Measurements from ENCODE around the gene PRKAG2. TPM values are rescaled to one million over a fixed set of nuclear protein-coding genes. Genes with fewer than 3 reads are reported as not detected.

The PRKAG2 gene
- polyA plus RNA-seq, 1 of the 3 experiments (the other 2 are of a cell fraction) = 51.6 TPM

DNA sequence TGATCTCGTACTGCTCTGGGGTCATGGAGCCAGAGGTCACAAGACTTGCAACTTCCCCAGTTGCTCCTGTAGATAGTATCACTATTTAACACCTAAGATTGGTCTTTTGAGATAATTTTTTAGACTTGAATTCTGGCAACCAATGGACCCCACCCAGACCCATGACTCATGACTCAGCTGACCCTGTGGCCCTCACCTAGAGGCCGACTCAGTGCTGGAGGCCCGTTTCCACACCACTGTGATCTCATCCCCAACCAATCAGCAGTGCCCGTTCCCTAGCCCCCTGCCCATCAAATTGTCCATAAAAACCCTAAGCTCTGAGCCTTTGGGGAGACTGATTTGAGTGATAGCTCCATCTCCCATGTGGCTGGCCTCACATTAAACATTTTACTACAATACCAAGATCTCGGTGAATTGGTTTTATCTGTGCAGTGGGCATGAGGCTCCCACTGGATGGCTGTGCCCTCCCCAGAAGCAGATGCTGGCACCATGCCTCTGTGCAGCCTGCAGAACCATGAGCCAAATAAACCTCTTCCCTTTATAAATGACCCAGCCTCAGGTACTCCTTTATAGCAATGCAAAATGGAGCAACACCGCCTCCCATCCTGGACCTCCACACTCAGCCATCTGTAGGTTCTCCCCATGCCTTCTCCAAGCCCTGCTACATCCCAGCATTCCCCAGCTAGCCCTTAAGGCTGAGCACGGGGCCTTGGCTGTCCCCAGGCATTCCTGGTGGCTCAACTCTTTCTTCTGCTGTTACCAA is 98.8 kb downstream of the PRKAG2 start:
- POLR2A ChIA-PET = no interaction called here
- Histone ChIP-seq H3K9ac (no peak overlapping the region), H3K79me2 (ENCODE audit: insufficient read depth) (no peaks in the 10 kb centered on the region), H3K4me3 (ENCODE audit: low read depth in 2 of 2, low read length in 1 of 2) (no peak overlapping the region), H3K27me3 (ENCODE audit: insufficient read depth) (peaks cover 37% of the 10 kb centered on the region; the same call in 1 of the 2 replicates), H3K9me2 (no peaks in the 10 kb centered on the region), H3F3A (replicated peaks; ENCODE audit: insufficient read depth) (no peaks in the 10 kb centered on the region), H3K4me1 (ENCODE audit: control insufficient read depth in 1 of 2, insufficient read depth in 2 of 2, low read depth in 1 of 2, low read length in 1 of 2) (peaks cover 0 to 7% of the 10 kb centered on the region in 2 experiments; a peak in 1 of 4 replicates), H3K4me2 (no peak overlapping the region), H2AFZ (ENCODE audit: low read depth) (no peak overlapping the region), H3K36me3 (replicated peaks in 1 of 2; ENCODE audit: control insufficient read depth in 1 of 2, insufficient read depth in 2 of 2, low read length in 1 of 2) (no peaks in the 10 kb centered on the region), H3K9me3 (0 out of 2 replicates have a peak, but pooled peaks cover 5% of the 10 kb centered on the region), H3K27ac (ENCODE audit: low read depth in 2 of 2, low read length in 1 of 2) (no peak overlapping the region), H4K20me1 (ENCODE audit: insufficient read depth) (no peaks in the 10 kb centered on the region)
- TF ChIP-seq MEF2A (IDR thresholded peaks at IDR 0.05; ENCODE audit: borderline replicate concordance, low read depth) = no peak
- TF ChIP-seq SIN3A (IDR thresholded peaks at IDR 0.05; ENCODE audit: borderline replicate concordance, low read depth, low read length) = no peak
- TF ChIP-seq POLR2AphosphoS5 (IDR thresholded peaks at IDR 0.05; ENCODE audit: low read depth, low read length) = no peak
- TF ChIP-seq ELF1 (IDR thresholded peaks at IDR 0.05) = no peak
- TF ChIP-seq EZH2phosphoT487 (IDR thresholded peaks at IDR 0.05; ENCODE audit: borderline replicate concordance, low read depth) = no peak
- TF ChIP-seq TAF1 (IDR thresholded peaks at IDR 0.05; ENCODE audit: borderline replicate concordance, low read depth, low read length) = no peak
- TF ChIP-seq FOXM1 (IDR thresholded peaks at IDR 0.05; ENCODE audit: low read depth) = no peak
- TF ChIP-seq TCF12 (IDR thresholded peaks at IDR 0.05) = no peak
- TF ChIP-seq, protein P1, sequence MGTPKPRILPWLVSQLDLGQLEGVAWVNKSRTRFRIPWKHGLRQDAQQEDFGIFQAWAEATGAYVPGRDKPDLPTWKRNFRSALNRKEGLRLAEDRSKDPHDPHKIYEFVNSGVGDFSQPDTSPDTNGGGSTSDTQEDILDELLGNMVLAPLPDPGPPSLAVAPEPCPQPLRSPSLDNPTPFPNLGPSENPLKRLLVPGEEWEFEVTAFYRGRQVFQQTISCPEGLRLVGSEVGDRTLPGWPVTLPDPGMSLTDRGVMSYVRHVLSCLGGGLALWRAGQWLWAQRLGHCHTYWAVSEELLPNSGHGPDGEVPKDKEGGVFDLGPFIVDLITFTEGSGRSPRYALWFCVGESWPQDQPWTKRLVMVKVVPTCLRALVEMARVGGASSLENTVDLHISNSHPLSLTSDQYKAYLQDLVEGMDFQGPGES (IDR thresholded peaks at IDR 0.05; ENCODE audit: low read depth, low read length) = no peak
- no peak for TF ChIP-seq EP300 (IDR thresholded peaks at IDR 0.05; ENCODE audit: borderline replicate concordance in 1 of 2, low read depth in 1 of 2, low read length in 1 of 2)
- TF ChIP-seq SMC3 (IDR thresholded peaks at IDR 0.05; ENCODE audit: low read depth, low read length) = no peak
- no peak for TF ChIP-seq RAD21 (IDR thresholded peaks at IDR 0.05; ENCODE audit: low read length)
- no peak for TF ChIP-seq GABPA (IDR thresholded peaks at IDR 0.05; ENCODE audit: low read depth)
- TF ChIP-seq CHD2 (IDR thresholded peaks at IDR 0.05; ENCODE audit: low read length, partially characterized antibody) = no peak
- WGBS (ENCODE audit: low lambda C conversion rate) = 51% methylated on average over 7 of the region's 7 CpGs
- no peak for DNase-seq
- CTCF ChIA-PET = interaction anchor here (0.7 to 17.6 kb wide), 4 partner anchors 14 to 154 kb away, joined by 3 to 333 read pairs (median 6); partner anchors contain the start of gene PRKAG2

DNA sequence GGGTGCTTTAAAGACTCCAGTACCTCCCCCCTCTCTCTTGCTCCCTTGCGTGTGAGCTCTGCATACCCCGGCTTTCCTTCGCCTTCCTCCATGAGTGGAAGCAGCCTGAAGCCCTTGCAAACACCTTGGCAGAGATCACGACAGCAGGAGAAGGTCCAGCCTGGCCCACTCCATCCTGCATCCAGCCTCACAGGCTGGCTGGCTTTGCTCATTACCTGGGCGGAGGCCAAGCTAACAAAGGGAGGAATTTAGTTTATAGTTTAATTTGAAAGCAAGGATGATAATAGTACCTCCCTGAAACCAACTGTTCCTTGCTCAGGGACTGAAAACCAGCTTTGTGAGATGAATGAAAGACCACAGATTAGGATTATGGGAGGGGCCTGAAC is 99.4 kb downstream of the PRKAG2 start:
- Histone ChIP-seq H3F3A (replicated peaks; ENCODE audit: insufficient read depth) (no peaks in the 10 kb centered on the region), H3K79me2 (ENCODE audit: insufficient read depth) (no peaks in the 10 kb centered on the region), H3K4me3 (ENCODE audit: low read depth in 2 of 2, low read length in 1 of 2) (no peak overlapping the region), H3K4me1 (ENCODE audit: control insufficient read depth in 1 of 2, insufficient read depth in 2 of 2, low read depth in 1 of 2, low read length in 1 of 2) (peaks cover 0 to under 1% of the 10 kb centered on the region in 2 experiments; a peak in 1 of 4 replicates), H4K20me1 (ENCODE audit: insufficient read depth) (no peaks in the 10 kb centered on the region), H3K36me3 (replicated peaks in 1 of 2; ENCODE audit: control insufficient read depth in 1 of 2, insufficient read depth in 2 of 2, low read length in 1 of 2) (no peaks in the 10 kb centered on the region), H3K9ac (no peak overlapping the region), H3K27me3 (ENCODE audit: insufficient read depth) (peaks cover 40% of the 10 kb centered on the region; the same call in 1 of the 2 replicates), H3K27ac (ENCODE audit: low read depth in 2 of 2, low read length in 1 of 2) (no peak overlapping the region), H2AFZ (ENCODE audit: low read depth) (no peak overlapping the region), H3K4me2 (no peak overlapping the region), H3K9me2 (no peaks in the 10 kb centered on the region), H3K9me3 (0 out of 2 replicates have a peak, but pooled peaks cover 5% of the 10 kb centered on the region)
- no peak for DNase-seq
- 78% methylated on average over 5 of the region's 5 CpGs for WGBS (ENCODE audit: low lambda C conversion rate)
- CTCF ChIA-PET = interaction anchor here (1.0 to 17.6 kb wide), 6 partner anchors 13 to 155 kb away, joined by 3 to 333 read pairs (median 4); partner anchors contain the start of gene PRKAG2
- POLR2A ChIA-PET = no interaction called here
- no peak for TF ChIP-seq SIN3A (IDR thresholded peaks at IDR 0.05; ENCODE audit: borderline replicate concordance, low read depth, low read length)
- TF ChIP-seq YY1 (IDR thresholded peaks at IDR 0.05; ENCODE audit: low read depth) = no peak
- TF ChIP-seq, protein P2, sequence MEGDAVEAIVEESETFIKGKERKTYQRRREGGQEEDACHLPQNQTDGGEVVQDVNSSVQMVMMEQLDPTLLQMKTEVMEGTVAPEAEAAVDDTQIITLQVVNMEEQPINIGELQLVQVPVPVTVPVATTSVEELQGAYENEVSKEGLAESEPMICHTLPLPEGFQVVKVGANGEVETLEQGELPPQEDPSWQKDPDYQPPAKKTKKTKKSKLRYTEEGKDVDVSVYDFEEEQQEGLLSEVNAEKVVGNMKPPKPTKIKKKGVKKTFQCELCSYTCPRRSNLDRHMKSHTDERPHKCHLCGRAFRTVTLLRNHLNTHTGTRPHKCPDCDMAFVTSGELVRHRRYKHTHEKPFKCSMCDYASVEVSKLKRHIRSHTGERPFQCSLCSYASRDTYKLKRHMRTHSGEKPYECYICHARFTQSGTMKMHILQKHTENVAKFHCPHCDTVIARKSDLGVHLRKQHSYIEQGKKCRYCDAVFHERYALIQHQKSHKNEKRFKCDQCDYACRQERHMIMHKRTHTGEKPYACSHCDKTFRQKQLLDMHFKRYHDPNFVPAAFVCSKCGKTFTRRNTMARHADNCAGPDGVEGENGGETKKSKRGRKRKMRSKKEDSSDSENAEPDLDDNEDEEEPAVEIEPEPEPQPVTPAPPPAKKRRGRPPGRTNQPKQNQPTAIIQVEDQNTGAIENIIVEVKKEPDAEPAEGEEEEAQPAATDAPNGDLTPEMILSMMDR (IDR thresholded peaks at IDR 0.05) = no peak
- TF ChIP-seq NFIC (IDR thresholded peaks at IDR 0.05; ENCODE audit: borderline replicate concordance) = no peak
- TF ChIP-seq RAD21 (IDR thresholded peaks at IDR 0.05; ENCODE audit: low read length) = no peak
- TF ChIP-seq POLR2AphosphoS5 (IDR thresholded peaks at IDR 0.05; ENCODE audit: low read depth, low read length) = no peak
- no peak for TF ChIP-seq RFX5 (IDR thresholded peaks at IDR 0.05; ENCODE audit: low read length)
- TF ChIP-seq GATA2 (CRISPR knock-in tag; IDR thresholded peaks at IDR 0.05) = no peak
- no peak for TF ChIP-seq RCOR1 (IDR thresholded peaks at IDR 0.05; ENCODE audit: low read length)
- no peak for TF ChIP-seq FOSL2 (IDR thresholded peaks at IDR 0.05; ENCODE audit: borderline replicate concordance, low read depth)
- no peak for TF ChIP-seq TEAD4 (IDR thresholded peaks at IDR 0.05; ENCODE audit: borderline replicate concordance, insufficient read depth)
- TF ChIP-seq EP300 (IDR thresholded peaks at IDR 0.05; ENCODE audit: borderline replicate concordance in 1 of 2, low read depth in 1 of 2, low read length in 1 of 2) = no peak
- TF ChIP-seq MEF2A (IDR thresholded peaks at IDR 0.05; ENCODE audit: borderline replicate concordance, low read depth) = no peak
- no peak for TF ChIP-seq FOXJ3 (CRISPR knock-in tag; IDR thresholded peaks at IDR 0.05)
- TF ChIP-seq EZH2phosphoT487 (IDR thresholded peaks at IDR 0.05; ENCODE audit: borderline replicate concordance, low read depth) = no peak
- TF ChIP-seq, protein P3, sequence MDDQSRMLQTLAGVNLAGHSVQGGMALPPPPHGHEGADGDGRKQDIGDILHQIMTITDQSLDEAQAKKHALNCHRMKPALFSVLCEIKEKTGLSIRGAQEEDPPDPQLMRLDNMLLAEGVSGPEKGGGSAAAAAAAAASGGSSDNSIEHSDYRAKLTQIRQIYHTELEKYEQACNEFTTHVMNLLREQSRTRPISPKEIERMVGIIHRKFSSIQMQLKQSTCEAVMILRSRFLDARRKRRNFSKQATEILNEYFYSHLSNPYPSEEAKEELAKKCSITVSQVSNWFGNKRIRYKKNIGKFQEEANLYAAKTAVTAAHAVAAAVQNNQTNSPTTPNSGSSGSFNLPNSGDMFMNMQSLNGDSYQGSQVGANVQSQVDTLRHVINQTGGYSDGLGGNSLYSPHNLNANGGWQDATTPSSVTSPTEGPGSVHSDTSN (IDR thresholded peaks at IDR 0.05) = no peak
